Chondrocyte (in vitro differentiated cells): ENCODE results near the gene KIF26B. TPM values are rescaled to one million over a fixed set of nuclear protein-coding genes. Genes with fewer than 3 reads are reported as not detected.
"Not testable (repeated sequence)": the region's sequence is repeated elsewhere in the genome, so short reads cannot be mapped to it uniquely, and the experiment has no call there.

Source experiments
- DNase-seq: peaks from one replicate; pipeline ENCODE4 v3.0.0; 2021; ENCODE audit warnings: mixed read lengths, low spot score
- H3K27ac Mint-ChIP-seq: one replicate; pipeline ENCODE4 v1.8.0; 2021; ENCODE audit warnings: mild to moderate bottlenecking, moderate library complexity, mixed read lengths; ENCODE audit not compliant: unreplicated experiment
- H3K27me3 Mint-ChIP-seq: 2 replicates; pipeline ENCODE4 v1.8.0; 2021; ENCODE audit warnings: low read depth, mixed read lengths
- H3K36me3 Mint-ChIP-seq: 2 replicates; pipeline ENCODE4 v1.8.0; 2021; ENCODE audit warnings: low read depth, mixed read lengths
- H3K4me1 Mint-ChIP-seq: 2 replicates; pipeline ENCODE4 v1.8.0; 2021; ENCODE audit warnings: low read depth, mild to moderate bottlenecking, mixed read lengths
- H3K4me3 Mint-ChIP-seq: one replicate; pipeline ENCODE4 v1.8.0; 2021; ENCODE audit warnings: mild to moderate bottlenecking, moderate library complexity, mixed read lengths; ENCODE audit not compliant: unreplicated experiment
- H3K9me3 Mint-ChIP-seq: 2 replicates; pipeline ENCODE4 v1.8.0; 2021; ENCODE audit warnings: low read depth, mixed read lengths
- total RNA-seq: library from RNA; stranded (reverse); gene quantifications from 3 replicates; pipeline ENCODE4 v1.2.1, GENCODE V29; 2021
- TF ChIP-seq, protein P1 (sequence below): fragments of 200-600 bp; sonication (generic); IDR thresholded peaks from 2 replicates; pipeline ENCODE4 v1.5.0; 2021; ENCODE audit warnings: antibody characterized with exemption, mild to moderate bottlenecking, moderate library complexity

Gene KIF26B
- total RNA-seq, 1 donor from 2014 or later = 47.0 TPM

DNA sequence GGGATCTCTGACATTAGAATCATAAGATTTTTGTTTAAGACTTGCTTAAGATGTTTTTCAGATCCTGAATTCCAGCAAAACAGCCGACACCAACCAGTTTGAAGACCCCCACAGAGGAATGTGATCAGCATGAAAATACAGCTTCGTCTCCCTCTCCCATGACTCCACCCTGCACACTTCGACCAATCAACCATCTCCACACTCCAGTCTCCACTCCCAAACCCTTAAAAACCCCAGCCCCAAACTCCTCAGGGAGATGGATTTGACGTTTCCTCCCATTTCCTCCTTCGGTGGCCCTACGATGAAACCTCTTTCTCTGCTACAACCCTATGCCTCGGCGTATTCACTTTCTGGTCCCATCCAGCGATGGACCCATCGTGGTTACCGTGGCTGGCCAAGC is 30.1 kb upstream of the KIF26B start:
- H3K4me3 Mint-ChIP-seq = no peak overlapping the region
- H3K36me3 Mint-ChIP-seq = peaks cover 7% of the 10 kb centered on the region
- DNase-seq = peak; percentile 26
- H3K27me3 Mint-ChIP-seq = peaks cover 2% of the 10 kb centered on the region
- no peaks in the 10 kb centered on the region for H3K4me1 Mint-ChIP-seq
- H3K27ac Mint-ChIP-seq = no peak overlapping the region
- TF ChIP-seq, protein P1, sequence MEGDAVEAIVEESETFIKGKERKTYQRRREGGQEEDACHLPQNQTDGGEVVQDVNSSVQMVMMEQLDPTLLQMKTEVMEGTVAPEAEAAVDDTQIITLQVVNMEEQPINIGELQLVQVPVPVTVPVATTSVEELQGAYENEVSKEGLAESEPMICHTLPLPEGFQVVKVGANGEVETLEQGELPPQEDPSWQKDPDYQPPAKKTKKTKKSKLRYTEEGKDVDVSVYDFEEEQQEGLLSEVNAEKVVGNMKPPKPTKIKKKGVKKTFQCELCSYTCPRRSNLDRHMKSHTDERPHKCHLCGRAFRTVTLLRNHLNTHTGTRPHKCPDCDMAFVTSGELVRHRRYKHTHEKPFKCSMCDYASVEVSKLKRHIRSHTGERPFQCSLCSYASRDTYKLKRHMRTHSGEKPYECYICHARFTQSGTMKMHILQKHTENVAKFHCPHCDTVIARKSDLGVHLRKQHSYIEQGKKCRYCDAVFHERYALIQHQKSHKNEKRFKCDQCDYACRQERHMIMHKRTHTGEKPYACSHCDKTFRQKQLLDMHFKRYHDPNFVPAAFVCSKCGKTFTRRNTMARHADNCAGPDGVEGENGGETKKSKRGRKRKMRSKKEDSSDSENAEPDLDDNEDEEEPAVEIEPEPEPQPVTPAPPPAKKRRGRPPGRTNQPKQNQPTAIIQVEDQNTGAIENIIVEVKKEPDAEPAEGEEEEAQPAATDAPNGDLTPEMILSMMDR = no peak
- no peaks in the 10 kb centered on the region for H3K9me3 Mint-ChIP-seq

DNA sequence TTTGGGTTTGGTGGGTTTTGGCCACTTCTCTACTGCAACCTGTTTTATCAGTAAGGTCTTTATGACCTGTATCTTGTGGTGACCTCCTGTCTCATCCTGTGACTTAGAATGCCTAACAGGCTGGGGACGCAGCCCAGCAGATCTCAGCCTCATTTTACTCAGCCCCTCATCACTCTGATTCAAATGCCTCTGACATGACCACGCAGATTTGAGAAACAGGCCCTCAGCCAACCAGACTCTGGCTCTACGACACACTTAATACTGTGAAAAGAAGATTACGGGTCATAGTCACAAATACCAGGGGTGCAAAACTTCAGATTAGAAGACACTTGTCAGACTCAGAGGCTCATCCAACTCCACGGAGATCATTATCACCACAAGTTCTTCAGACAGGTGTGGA is 28.3 kb upstream of the KIF26B start:
- Mint-ChIP-seq H3K9me3 (no peaks in the 10 kb centered on the region), H3K27ac (no peak overlapping the region), H3K27me3 (peaks cover 12% of the 10 kb centered on the region), H3K4me1 (peaks cover under 1% of the 10 kb centered on the region), H3K4me3 (no peak overlapping the region), H3K36me3 (peaks cover 7% of the 10 kb centered on the region)
- TF ChIP-seq, protein P1 = no peak
- peak; percentile 19 for DNase-seq

DNA sequence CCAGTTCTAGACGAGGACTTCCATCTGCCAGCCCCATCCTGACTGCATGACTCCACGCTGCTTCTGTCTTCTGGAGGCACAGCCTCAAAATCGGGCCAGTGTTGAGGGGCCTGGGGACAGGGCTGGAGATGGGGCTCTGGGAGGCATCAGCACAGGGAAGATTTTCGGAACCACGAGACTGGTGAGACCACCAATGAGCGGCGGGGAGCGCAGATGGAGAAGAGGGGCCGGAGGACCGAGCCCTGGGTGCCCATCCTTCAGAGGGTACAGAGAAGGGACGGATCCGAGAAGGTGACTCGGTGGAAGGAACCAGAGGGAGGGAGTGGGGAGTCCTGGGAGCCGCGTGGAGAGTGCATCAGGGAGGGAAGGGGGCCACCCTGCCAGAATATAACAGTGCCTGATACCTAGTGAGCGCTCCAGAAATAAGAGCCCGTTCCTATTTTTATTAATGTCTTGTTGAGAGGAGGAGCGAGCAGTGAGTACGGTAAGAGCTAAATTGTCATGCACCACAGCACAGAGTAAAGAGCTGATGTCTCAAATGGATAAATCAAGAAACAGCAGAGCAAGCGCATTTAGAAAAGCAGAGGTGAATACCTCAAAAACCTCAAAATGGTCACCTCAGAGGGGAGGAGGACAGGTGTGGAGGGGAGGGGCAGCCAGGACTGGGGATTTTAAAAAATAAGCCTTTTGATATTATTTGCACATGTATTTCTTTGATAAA is 26.2 kb upstream of the KIF26B start:
- Mint-ChIP-seq H3K27me3 (peaks cover 15% of the 10 kb centered on the region), H3K4me3 (no peak overlapping the region), H3K27ac (no peak overlapping the region), H3K9me3 (no peaks in the 10 kb centered on the region), H3K4me1 (peaks cover 5% of the 10 kb centered on the region), H3K36me3 (peaks cover 7% of the 10 kb centered on the region)
- TF ChIP-seq, protein P1 = no peak
- peak; percentile 82 for DNase-seq

DNA sequence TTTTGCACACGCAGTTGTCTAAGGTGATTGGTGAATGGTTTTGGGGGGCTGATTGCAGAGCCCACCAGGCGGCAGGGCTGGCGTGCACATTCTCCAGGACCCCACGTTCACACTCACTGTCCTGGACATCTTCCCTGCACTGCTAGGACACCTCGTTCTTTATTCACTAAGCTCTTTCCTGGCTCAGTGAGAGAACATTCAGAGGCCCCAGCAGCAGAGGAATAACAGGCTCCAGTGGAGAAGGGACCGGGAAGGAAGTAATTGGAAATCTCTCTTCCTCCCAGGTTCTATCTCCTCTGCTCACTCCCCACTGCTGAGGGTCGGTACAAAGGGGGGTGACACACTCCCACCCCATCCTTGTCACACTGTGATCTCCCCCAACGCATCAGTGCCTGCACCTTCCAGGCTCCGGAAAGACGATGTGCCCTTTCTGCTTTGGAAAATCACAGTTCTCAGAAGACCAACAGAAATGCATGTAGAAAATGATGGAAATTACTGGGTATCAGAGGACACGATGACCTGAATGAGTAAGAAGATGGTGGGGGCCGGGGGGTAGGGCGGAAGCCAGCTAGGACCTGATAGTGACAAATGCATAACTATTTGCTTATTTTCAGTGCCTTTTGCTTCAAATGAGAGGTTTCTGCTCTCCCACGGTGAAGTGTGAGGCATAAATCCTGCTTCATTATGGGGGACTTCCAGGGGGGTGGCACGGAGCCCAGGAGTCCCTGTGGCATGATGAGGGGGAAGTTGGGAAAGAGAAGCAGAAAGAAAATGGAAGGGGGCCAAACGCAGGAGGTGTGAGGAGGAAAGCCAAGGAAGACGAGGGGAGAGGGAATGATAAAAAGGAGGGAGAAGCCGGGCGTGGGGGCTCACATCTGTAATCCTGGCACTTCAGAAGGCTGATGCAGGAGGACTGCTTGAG is 25.2 kb upstream of the KIF26B start:
- Mint-ChIP-seq H3K36me3 (peaks cover 5% of the 10 kb centered on the region), H3K9me3 (no peaks in the 10 kb centered on the region), H3K4me1 (peaks cover 5% of the 10 kb centered on the region), H3K27ac (no peak overlapping the region), H3K4me3 (no peak overlapping the region), H3K27me3 (peaks cover 15% of the 10 kb centered on the region)
- TF ChIP-seq, protein P1 = no peak
- DNase-seq = peak; percentile 32

DNA sequence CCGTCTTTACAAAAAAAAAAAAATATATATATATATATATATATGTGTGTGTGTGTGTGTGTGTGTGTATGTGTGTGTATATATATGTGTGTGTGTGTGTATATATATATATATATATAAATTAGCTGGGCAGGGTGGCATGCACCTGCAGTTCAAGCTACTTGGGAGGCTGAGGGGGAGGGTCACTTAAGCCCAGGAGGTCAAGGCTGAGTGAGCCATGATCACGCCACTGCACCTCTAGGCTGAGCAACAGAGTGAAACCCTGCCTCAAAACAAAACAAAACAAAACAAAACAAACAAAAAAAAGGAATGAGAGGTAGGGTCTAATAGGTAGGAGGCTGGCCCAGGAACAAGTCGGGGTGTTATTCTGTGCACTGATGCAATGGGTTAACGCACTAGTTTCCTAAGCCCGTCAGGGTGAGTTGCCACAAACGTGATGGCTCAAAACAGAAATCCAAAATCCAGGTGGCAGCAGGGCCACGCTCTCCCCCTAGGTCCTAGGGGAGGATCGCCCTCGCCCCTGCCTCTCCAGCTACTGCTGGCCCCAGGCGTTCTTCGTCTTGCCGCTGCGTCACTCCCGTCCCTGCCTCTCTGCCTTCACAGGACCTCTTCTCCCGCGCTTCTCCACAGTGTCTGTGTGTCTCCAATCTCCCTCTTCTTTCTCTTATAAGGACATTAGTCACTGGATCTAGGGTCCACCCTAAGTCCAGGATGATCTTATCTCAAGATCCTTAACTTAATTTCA is 24.3 kb upstream of the KIF26B start:
- H3K9me3 Mint-ChIP-seq, H3K4me3 Mint-ChIP-seq, H3K4me1 Mint-ChIP-seq, H3K36me3 Mint-ChIP-seq, H3K27ac Mint-ChIP-seq: not testable (repeated sequence)
- peaks cover 15% of the 10 kb centered on the region for H3K27me3 Mint-ChIP-seq
- DNase-seq = peak; percentile 76
